PFSK-1 (cell line): ENCODE results near the gene OR4D2.

ENCODE experiments used
- FOXP2 ChIP-seq: optimal IDR thresholded peaks from 2 replicates; pipeline ENCODE3; 2011; ENCODE audit warnings: borderline replicate concordance, control low read depth, inconsistent platforms; ENCODE audit not compliant: insufficient read depth; ENCODE audit errors: extremely low read length, extremely low read depth
- TAF1 ChIP-seq: IDR thresholded peaks from 2 replicates; pipeline ENCODE4 v1.6.1; 2012; ENCODE audit warnings: low read length, control low read depth, borderline replicate concordance; ENCODE audit not compliant: insufficient read depth

DNA sequence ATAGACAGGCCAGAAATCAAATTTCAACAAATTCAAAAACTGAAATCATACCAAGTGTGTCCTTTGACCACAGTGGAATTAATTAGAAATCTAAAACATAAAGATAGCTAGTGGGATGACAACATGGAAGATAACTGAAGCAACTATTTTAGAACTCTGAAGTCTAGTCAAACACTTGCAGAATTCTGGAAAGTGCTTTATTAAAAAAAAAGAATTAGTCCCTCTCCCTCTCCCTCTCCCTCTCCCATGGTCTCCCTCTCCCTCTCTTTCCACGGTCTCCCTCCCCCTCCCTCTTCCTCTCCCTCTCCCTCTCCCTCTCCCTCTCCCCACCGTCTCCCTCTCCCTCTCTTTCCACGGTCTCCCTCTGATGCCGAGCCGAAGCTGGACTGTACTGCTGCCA is 25.3 kb upstream of the OR4D2 start:
- TF ChIP-seq TAF1 (no peak), FOXP2 (no peak)
